Aorta (tissue), 5 donors: ENCODE measurements around the gene PTPRCAP. TPM values are rescaled to one million over a fixed set of nuclear protein-coding genes. Genes with fewer than 3 reads are reported as not detected.

Experiments
- ATAC-seq: fragments of 200-7000 bp; cut with Tn5 transposase; one replicate; pipeline ENCODE4 v1.9.1; 2022; ENCODE audit warnings: moderate library complexity; ENCODE audit not compliant: low FRiP score
- DNase-seq, 2 donors: peaks; one replicate each; pipeline ENCODE4 v3.0.0-alpha.2; 2020
- H3K27ac ChIP-seq, 2 donors: one replicate each; pipeline ENCODE4 v1.5.1; 2013; ENCODE audit warnings: low read length in 2 of 2, mild to moderate bottlenecking in 2 of 2, moderate library complexity in 2 of 2, control low read depth in 1 of 2, inconsistent platforms in 1 of 2, low read depth in 1 of 2
- H3K27me3 ChIP-seq, 2 donors: one replicate each; pipeline ENCODE4 v1.6.1; 2013; ENCODE audit warnings: control low read depth in 1 of 2, low read length in 1 of 2, mild to moderate bottlenecking in 1 of 2, moderate library complexity in 1 of 2; ENCODE audit not compliant: insufficient read depth in 2 of 2, control insufficient read depth in 1 of 2
- H3K36me3 ChIP-seq, 2 donors: one replicate each; pipeline ENCODE4 v1.6.1; 2013; ENCODE audit warnings: control low read depth in 1 of 2, low read length in 1 of 2, mild to moderate bottlenecking in 1 of 2; ENCODE audit not compliant: insufficient read depth in 2 of 2, control insufficient read depth in 1 of 2
- H3K4me1 ChIP-seq, 2 donors: one replicate each; pipeline ENCODE4 v1.6.1; 2013; ENCODE audit warnings: low read length in 2 of 2, control low read depth in 1 of 2, mild to moderate bottlenecking in 1 of 2, moderate library complexity in 1 of 2; ENCODE audit not compliant: insufficient read depth in 2 of 2, control insufficient read depth in 1 of 2
- H3K4me3 ChIP-seq, 2 donors: one replicate each; pipeline ENCODE4 v1.5.1; 2013; ENCODE audit warnings: low read length in 2 of 2, control low read depth in 1 of 2, mild to moderate bottlenecking in 1 of 2
- H3K9me3 ChIP-seq: one replicate; pipeline ENCODE4 v1.6.1; 2013; ENCODE audit warnings: mild to moderate bottlenecking, low read length; ENCODE audit not compliant: control insufficient read depth
- WGBS, 2 donors: extraction: QIAGEN DNeasy Blood & Tissue Kit; methylation state at CpG; one replicate each; pipeline ENCODE4 v1.1.7; 2013; 5-methylcytosine and 5-hydroxymethylcytosine counted together
- intact Hi-C, 2 donors: fragments of 100-400 bp; cut with DNase I; formaldehyde crosslinking; loops; one replicate each; pipeline versions ENCODE4 v1.14.2 to v1.15.0; 2022
- polyA plus RNA-seq, 2 donors: library from polyadenylated mRNA; stranded (reverse); fragments of 200-250 nt; gene quantifications; one replicate each; pipeline ENCODE4 v1.2.3, GENCODE V29; 2013
- total RNA-seq, 2 donors: library from RNA; stranded (reverse); fragmentation: NEBNext Ultra II Directional; extraction: Animal tissue kit (Norgen Biotek cat#: 25700); gene quantifications; one replicate each; pipeline ENCODE4 v1.2.1, GENCODE V29; 2021
- donor health status: healthy with polysubstance abuse.
- donor health status: Bipolar disorder and iron deficiency.
- donor health status: DM: no; HTN: no; CAD: no.
- donor health status: DM: no; HTN: no; CAD: no.
- donor health status: DM: yes; HTN: yes; CAD: no.

Gene PTPRCAP
- total and polyA plus RNA-seq, 4 donors = 2.0 to 13.8 (median 3.8) TPM

- H3K4me3 ChIP-seq = no peak overlapping the region
- H3K4me1 ChIP-seq = no peaks in the 10 kb centered on the region
- ATAC-seq (no peak), DNase-seq (no peak)
- 82 to 83% methylated on average over 30 to 31 of the region's 31 CpGs for WGBS, 2 donors
- intact Hi-C loops = loop anchor here in 1 of 2 donors (10.0 kb wide), 1 partner anchor 106 kb away; the partner anchor contains the start of genes CDK2AP2 and PITPNM1
- no peaks in the 10 kb centered on the region for H3K9me3 ChIP-seq
- H3K27ac ChIP-seq = no peak overlapping the region
- no peaks in the 10 kb centered on the region for H3K27me3 ChIP-seq
- peaks cover 4 to 7% of the 10 kb centered on the region in 2 donors for H3K36me3 ChIP-seq
Observed at GRCh38 chr11:67398661-67399563, 38.6 kb downstream of the PTPRCAP start.

GRCh38 chr11:67397986-67398660 is 39.4 kb downstream of the PTPRCAP start:
- peaks cover 4 to 7% of the 10 kb centered on the region in 2 donors for H3K36me3 ChIP-seq
- H3K4me3 ChIP-seq = no peak overlapping the region
- DNase-seq = no peak
- ATAC-seq = no peak
- no peaks in the 10 kb centered on the region for H3K27me3 ChIP-seq
- no peaks in the 10 kb centered on the region for H3K9me3 ChIP-seq
- WGBS, 2 donors = 84 to 86% methylated on average over 24 of the region's 24 CpGs
- intact Hi-C loops = loop anchor here in 1 of 2 donors (10.0 kb wide), 1 partner anchor 107 kb away; the partner anchor contains the start of genes CDK2AP2 and PITPNM1
- no peaks in the 10 kb centered on the region for H3K4me1 ChIP-seq
- no peak overlapping the region for H3K27ac ChIP-seq

- Histone ChIP-seq H3K27me3 (no peaks in the 10 kb centered on the region), H3K4me3 (no peak overlapping the region), H3K9me3 (no peaks in the 10 kb centered on the region), H3K36me3 (peaks cover 4 to 7% of the 10 kb centered on the region in 2 donors), H3K27ac (no peak overlapping the region), H3K4me1 (no peaks in the 10 kb centered on the region)
- ATAC-seq = no peak
- intact Hi-C loops = loop anchor here in 1 of 2 donors (10.0 kb wide), 1 partner anchor 107 kb away; the partner anchor contains the start of genes CDK2AP2 and PITPNM1
- 73 to 76% methylated on average over 6 of the region's 6 CpGs for WGBS, 2 donors
- no peak for DNase-seq
Observed at GRCh38 chr11:67397536-67397935, 39.9 kb downstream of the PTPRCAP start.

GRCh38 chr11:67396587-67397389 is 40.7 kb downstream of the PTPRCAP start:
- DNase-seq = no peak
- 59 to 62% methylated on average over 12 to 13 of the region's 13 CpGs for WGBS, 2 donors
- Histone ChIP-seq H3K36me3 (peaks cover 4 to 7% of the 10 kb centered on the region in 2 donors), H3K4me1 (no peaks in the 10 kb centered on the region), H3K27me3 (no peaks in the 10 kb centered on the region), H3K9me3 (no peaks in the 10 kb centered on the region), H3K27ac (no peak overlapping the region), H3K4me3 (no peak overlapping the region)
- no peak for ATAC-seq
- intact Hi-C loops = loop anchor here in 1 of 2 donors (10.0 kb wide), 1 partner anchor 108 kb away; the partner anchor contains the start of genes CDK2AP2 and PITPNM1

- Histone ChIP-seq H3K9me3 (no peaks in the 10 kb centered on the region), H3K27ac (no peak overlapping the region), H3K4me1 (no peaks in the 10 kb centered on the region), H3K4me3 (no peak overlapping the region), H3K36me3 (peaks cover 4 to 7% of the 10 kb centered on the region in 2 donors), H3K27me3 (no peaks in the 10 kb centered on the region)
- intact Hi-C loops = loop anchor here in 1 of 2 donors (10.0 kb wide), 1 partner anchor 109 kb away; the partner anchor contains the start of genes CDK2AP2 and PITPNM1
- WGBS, 2 donors = 84 to 86% methylated on average over 7 of the region's 7 CpGs
- DNase-seq = no peak
- ATAC-seq = no peak
Observed at GRCh38 chr11:67396259-67396581, 41.3 kb downstream of the PTPRCAP start.

GRCh38 chr11:67395555-67396258 is 41.8 kb downstream of the PTPRCAP start:
- no peaks in the 10 kb centered on the region for H3K27me3 ChIP-seq
- no peak for DNase-seq
- 84 to 85% methylated on average over 19 of the region's 19 CpGs for WGBS, 2 donors
- no peaks in the 10 kb centered on the region for H3K9me3 ChIP-seq
- no peak overlapping the region for H3K4me3 ChIP-seq
- no peak for ATAC-seq
- peaks cover 4 to 7% of the 10 kb centered on the region in 2 donors for H3K36me3 ChIP-seq
- intact Hi-C loops = loop anchor here in 1 of 2 donors (10.0 kb wide), 1 partner anchor 109 kb away; the partner anchor contains the start of genes CDK2AP2 and PITPNM1
- no peaks in the 10 kb centered on the region for H3K4me1 ChIP-seq
- no peak overlapping the region for H3K27ac ChIP-seq

- 68 to 70% methylated on average over 5 of the region's 5 CpGs for WGBS, 2 donors
- Histone ChIP-seq H3K9me3 (no peaks in the 10 kb centered on the region), H3K36me3 (peaks cover 4 to 5% of the 10 kb centered on the region in 2 donors), H3K4me3 (no peak overlapping the region), H3K4me1 (no peaks in the 10 kb centered on the region), H3K27ac (no peak overlapping the region), H3K27me3 (no peaks in the 10 kb centered on the region)
- DNase-seq = no peak
- ATAC-seq = no peak
- intact Hi-C loops = loop anchor here in 1 of 2 donors (10.0 kb wide), 1 partner anchor 111 kb away; the partner anchor contains the start of genes CDK2AP2 and PITPNM1
Observed at GRCh38 chr11:67393990-67394389, 43.5 kb downstream of the PTPRCAP start.
